ENCODE data around the gene IL17RC.
"Not testable (repeated sequence)": the region's sequence is repeated elsewhere in the genome, so short reads cannot be mapped to it uniquely, and the experiment has no call there.

Gene IL17RC

GRCh38 chr3:9916734-9917680 lies at the start of gene IL17RC:
TSS of gene IL17RC (plus strand) at chr3:9917098. CDS start at chr3:9917316, 218 bp downstream.
- no peak for FAIRE-seq
- DNase-seq (ENCODE audit: extremely low spot score, insufficient read length, low read depth) = no peak

- FAIRE-seq = no peak
- no peak for DNase-seq (ENCODE audit: extremely low spot score, insufficient read length, low read depth)
Observed at GRCh38 chr3:9867106-9867505, 49.8 kb upstream of the IL17RC start.

- no peak for FAIRE-seq
Observed at GRCh38 chr3:9869955-9870354, 46.9 kb upstream of the IL17RC start.

GRCh38 chr3:9870978-9871377 lies 45.9 kb upstream of the IL17RC start:
- DNase-seq (ENCODE audit: extremely low spot score, insufficient read length, low read depth) (no peak), FAIRE-seq (no peak)

More at GRCh38 chr3:9869955-9870354, 46.9 kb upstream of the IL17RC start:
- DNase-seq (ENCODE audit: extremely low spot score, insufficient read length, low read depth) = no peak

- FAIRE-seq; DNase-seq (ENCODE audit: extremely low spot score, insufficient read length, low read depth): not testable (repeated sequence)
Observed at GRCh38 chr3:9872067-9872466, 44.8 kb upstream of the IL17RC start.

- no peak for DNase-seq (ENCODE audit: extremely low spot score, insufficient read length, low read depth)
- no peak for FAIRE-seq
Observed at GRCh38 chr3:9875448-9875847, 41.5 kb upstream of the IL17RC start.

GRCh38 chr3:9876255-9876654 lies 40.6 kb upstream of the IL17RC start:
- not testable (repeated sequence) for FAIRE-seq; DNase-seq (ENCODE audit: extremely low spot score, insufficient read length, low read depth)

- DNase-seq (ENCODE audit: extremely low spot score, insufficient read length, low read depth) (no peak), FAIRE-seq (no peak)
Observed at GRCh38 chr3:9876991-9877390, 39.9 kb upstream of the IL17RC start.

GRCh38 chr3:9878700-9879099 lies 38.2 kb upstream of the IL17RC start:
- FAIRE-seq (no peak), DNase-seq (ENCODE audit: extremely low spot score, insufficient read length, low read depth) (no peak)

- DNase-seq (ENCODE audit: extremely low spot score, insufficient read length, low read depth) (no peak), FAIRE-seq (no peak)
Observed at GRCh38 chr3:9879830-9880549, 36.9 kb upstream of the IL17RC start, which contains the start of gene CIDEC. TSS of gene CIDEC (minus strand) at chr3:9880253. CDS start at chr3:9878486, 1,767 bp downstream.

- DNase-seq (ENCODE audit: extremely low spot score, insufficient read length, low read depth) = no peak
- no peak for FAIRE-seq
Observed at GRCh38 chr3:9881441-9881840, 35.5 kb upstream of the IL17RC start.

- DNase-seq (ENCODE audit: extremely low spot score, insufficient read length, low read depth) = no peak
- no peak for FAIRE-seq
Observed at GRCh38 chr3:9883706-9884554, 33.0 kb upstream of the IL17RC start.

GRCh38 chr3:9884555-9885165 lies 32.2 kb upstream of the IL17RC start:
- DNase-seq (ENCODE audit: extremely low spot score, insufficient read length, low read depth) (no peak), FAIRE-seq (no peak)

- no peak for FAIRE-seq
- no peak for DNase-seq (ENCODE audit: extremely low spot score, insufficient read length, low read depth)
Observed at GRCh38 chr3:9886328-9886727, 30.6 kb upstream of the IL17RC start.

GRCh38 chr3:9887480-9887879 lies 29.4 kb upstream of the IL17RC start:
- no peak for DNase-seq (ENCODE audit: extremely low spot score, insufficient read length, low read depth)
- no peak for FAIRE-seq

GRCh38 chr3:9888540-9888939 lies 28.4 kb upstream of the IL17RC start:
- DNase-seq (ENCODE audit: extremely low spot score, insufficient read length, low read depth) (no peak), FAIRE-seq (no peak)

- FAIRE-seq (no peak), DNase-seq (ENCODE audit: extremely low spot score, insufficient read length, low read depth) (no peak)
Observed at GRCh38 chr3:9889405-9889804, 27.5 kb upstream of the IL17RC start.

GRCh38 chr3:9890249-9891071 lies 26.4 kb upstream of the IL17RC start, which contains the start of gene JAGN1:
TSS of gene JAGN1 (plus strand) at chr3:9890610. CDS start at chr3:9890723, 113 bp downstream.
- DNase-seq (ENCODE audit: extremely low spot score, insufficient read length, low read depth) = peak; percentile 77
- peak; percentile 67 for FAIRE-seq
